GM19240 (cell line): ENCODE measurements around the gene THBS2.
"Not testable (repeated sequence)": the region's sequence is repeated elsewhere in the genome, so short reads cannot be mapped to it uniquely, and the experiment has no call there.

Experiments used
- DNase-seq: peaks from one replicate; pipeline ENCODE4 v3.0.0; 2011; ENCODE audit warnings: low spot score; ENCODE audit not compliant: insufficient read length

The THBS2 gene

GRCh38 chr6:169253337-169254238 is at the start of gene THBS2:
Gene THBS2, minus strand, starts transcription at chr6:169253846. Its CDS starts 3,062 bp downstream, at chr6:169250784.
- no peak for DNase-seq

GRCh38 chr6:169302716-169303115 is 49.1 kb upstream of the THBS2 start:
- DNase-seq, result no peak

- DNase-seq, result no peak
These were observed 48.6 kb upstream of the THBS2 start for GRCh38 chr6:169302255-169302654.

GRCh38 chr6:169300916-169301315 is 47.3 kb upstream of the THBS2 start:
- no peak for DNase-seq

- not testable (repeated sequence) for DNase-seq
These were observed 45.0 kb upstream of the THBS2 start for GRCh38 chr6:169298626-169299025.

- DNase-seq, result no peak
These were observed 43.0 kb upstream of the THBS2 start for GRCh38 chr6:169296622-169297021.

GRCh38 chr6:169296170-169296569 is 42.5 kb upstream of the THBS2 start:
- DNase-seq, result no peak

- DNase-seq, result no peak
These were observed 39.5 kb upstream of the THBS2 start for GRCh38 chr6:169293196-169293595.

GRCh38 chr6:169292338-169293124 is 38.9 kb upstream of the THBS2 start:
- no peak for DNase-seq

GRCh38 chr6:169291646-169292337 is 38.1 kb upstream of the THBS2 start:
- DNase-seq, result no peak

GRCh38 chr6:169291148-169291547 is 37.5 kb upstream of the THBS2 start:
- no peak for DNase-seq

GRCh38 chr6:169289619-169290339 is 36.1 kb upstream of the THBS2 start:
- DNase-seq, result no peak

GRCh38 chr6:169289257-169289618 is 35.6 kb upstream of the THBS2 start:
- DNase-seq, result no peak

GRCh38 chr6:169288591-169288990 is 34.9 kb upstream of the THBS2 start:
- DNase-seq, result no peak

- DNase-seq, result no peak
These were observed 34.0 kb upstream of the THBS2 start for GRCh38 chr6:169287675-169288074.

GRCh38 chr6:169286961-169287360 is 33.3 kb upstream of the THBS2 start:
- DNase-seq, result no peak

GRCh38 chr6:169285165-169285564 is 31.5 kb upstream of the THBS2 start:
- DNase-seq, result no peak

GRCh38 chr6:169283924-169284323 is 30.3 kb upstream of the THBS2 start:
- no peak for DNase-seq

- no peak for DNase-seq
These were observed 28.4 kb upstream of the THBS2 start for GRCh38 chr6:169282043-169282442.

GRCh38 chr6:169277619-169278018 is 24.0 kb upstream of the THBS2 start:
- no peak for DNase-seq

- DNase-seq, result no peak
These were observed 21.1 kb upstream of the THBS2 start for GRCh38 chr6:169274781-169275180.
